PC-9 (cell line): Measurements from ENCODE around the gene MYOG. TPM values are rescaled to one million over a fixed set of nuclear protein-coding genes. Genes with fewer than 3 reads are reported as not detected.

Experiments
- BruUV-seq: library from RNA; stranded (reverse); fragments of 400-500 nt; replicated peaks from 2 replicates; lab custom pipeline; 2021; lab: Mats Ljungman, UMichigan
- CTCF ChIA-PET: fragments of 300-600 bp; sonication (Branson Sonifier 250); formaldehyde crosslinking; loops from one replicate; lab custom pipeline; 2022; ENCODE audit warnings: antibody characterized with exemption; lab: Charles Lee
- POLR2A ChIA-PET: fragments of 300-600 bp; sonication (Branson Sonifier 250); formaldehyde crosslinking; loops from one replicate; lab custom pipeline; 2022; ENCODE audit warnings: antibody characterized with exemption; ENCODE audit not compliant: unreplicated experiment; lab: Charles Lee
- DNase-seq, 2 experiments: peaks; one replicate each; pipeline versions ENCODE4 v3.0.0 to v3.0.0-alpha.2; 2015 to 2022; ENCODE audit warnings: mixed read lengths in 1 of 2
- H2AFZ ChIP-seq: fragments of 200-600 bp; sonication (generic); 2 replicates; pipeline ENCODE4 v1.8.1; 2017; ENCODE audit warnings: antibody characterized with exemption
- H3F3A ChIP-seq: fragments of 200-600 bp; sonication (generic); 2 replicates; pipeline ENCODE4 v1.8.1; 2017; ENCODE audit warnings: antibody characterized with exemption, mild to moderate bottlenecking, low read depth; ENCODE audit not compliant: insufficient read depth
- H3K27ac ChIP-seq: fragments of 200-600 bp; sonication (generic); 2 replicates; pipeline ENCODE4 v1.6.1; 2016; ENCODE audit warnings: mixed run types
- H3K27me3 ChIP-seq: fragments of 200-600 bp; sonication (generic); 2 replicates; pipeline ENCODE4 v1.6.1; 2016; ENCODE audit warnings: low read depth, mixed run types; ENCODE audit not compliant: insufficient read depth
- H3K36me3 ChIP-seq: fragments of 200-600 bp; sonication (generic); 2 replicates; pipeline ENCODE4 v1.6.1; 2016; ENCODE audit warnings: low read depth, mixed run types
- H3K4me1 ChIP-seq: fragments of 200-600 bp; sonication (generic); replicated peaks from 2 replicates; pipeline ENCODE4 v1.6.1; 2016; ENCODE audit warnings: mixed run types; ENCODE audit not compliant: insufficient read depth
- H3K4me2 ChIP-seq: fragments of 200-600 bp; sonication (generic); 2 replicates; pipeline ENCODE4 v1.6.1; 2017; ENCODE audit warnings: mixed run types
- H3K4me3 ChIP-seq: fragments of 200-600 bp; sonication (generic); 2 replicates; pipeline ENCODE4 v1.6.1; 2016; ENCODE audit warnings: mixed run types
- H3K79me2 ChIP-seq: fragments of 200-600 bp; sonication (generic); 2 replicates; pipeline ENCODE4 v1.6.1; 2017; ENCODE audit warnings: low read depth, mixed run types
- H3K9me2 ChIP-seq: fragments of 200-600 bp; sonication (generic); 2 replicates; pipeline ENCODE4 v1.8.1; 2017; ENCODE audit warnings: mild to moderate bottlenecking; ENCODE audit not compliant: insufficient read depth
- H3K9me3 ChIP-seq: fragments of 200-600 bp; sonication (generic); 2 replicates; pipeline ENCODE4 v1.8.1; 2016; ENCODE audit warnings: low read depth; ENCODE audit not compliant: insufficient read depth
- H4K20me1 ChIP-seq: fragments of 200-600 bp; sonication (generic); 2 replicates; pipeline ENCODE4 v1.8.1; 2017; ENCODE audit not compliant: insufficient read depth
- EZH2 ChIP-seq: fragments of 200-600 bp; sonication (generic); IDR thresholded peaks from 2 replicates; pipeline ENCODE4 v1.8.0; 2017; ENCODE audit warnings: antibody characterized with exemption, low read depth
- intact Hi-C: fragments of 100-400 bp; cut with micrococcal nuclease; formaldehyde crosslinking; loops from one replicate; pipeline ENCODE4 v1.10.0; 2022; ENCODE audit not compliant: unreplicated experiment
- total RNA-seq: library from RNA; stranded (reverse); gene quantifications from 2 replicates; pipeline ENCODE4 v1.2.3, GENCODE V29; 2021
- TF ChIP-seq, protein P1 (sequence below): fragments of 200-600 bp; sonication (generic); conservative IDR thresholded peaks from 2 replicates; pipeline ENCODE4 v1.6.1; 2017; ENCODE audit warnings: mixed run types, antibody characterized with exemption, mild to moderate bottlenecking, moderate library complexity

MYOG gene
- total RNA-seq, 1 experiment from 2014 or later = not detected

DNA sequence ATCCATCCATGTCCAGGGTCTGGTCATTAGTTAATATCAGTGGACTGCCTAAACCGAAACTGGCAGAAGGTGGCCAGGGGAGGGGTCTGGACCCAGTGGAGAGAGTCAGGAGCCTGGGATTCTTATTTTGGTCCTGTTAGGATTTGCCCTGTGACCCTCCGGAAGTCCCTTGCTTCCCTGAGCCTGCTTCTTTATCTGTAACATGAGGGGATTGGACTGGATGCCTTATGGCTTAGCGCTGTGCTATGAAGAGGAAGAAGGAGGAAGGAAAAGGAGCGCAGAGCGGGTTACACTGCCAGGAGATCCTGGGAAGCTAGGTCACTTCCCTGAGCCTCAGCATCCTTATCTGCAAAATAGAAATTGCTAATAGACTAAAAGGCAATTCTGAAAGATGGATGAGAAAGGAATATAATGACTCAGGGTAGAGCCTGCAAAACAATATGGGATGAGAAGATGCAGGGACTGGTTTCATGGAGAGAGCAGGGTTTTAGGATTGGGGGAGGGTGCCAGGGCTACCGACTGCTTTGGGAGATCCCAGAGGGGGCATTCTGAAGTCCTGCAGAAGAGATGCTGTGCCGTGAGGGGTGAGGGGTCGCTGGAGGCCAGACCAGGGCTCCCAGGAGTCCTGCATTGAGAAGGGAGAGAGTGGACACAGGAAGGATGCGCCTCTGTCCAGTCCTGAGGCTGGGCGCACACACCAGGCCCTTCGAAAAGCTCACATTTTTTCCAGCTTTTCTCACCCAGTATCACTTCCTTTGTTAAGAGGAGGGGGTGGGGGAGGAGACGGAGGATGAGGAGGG, 41.3 kb upstream of the MYOG start:
- Histone ChIP-seq H3K4me2 (peak overlapping the region; percentile 100), H3K4me1 (peaks cover 50% of the 10 kb centered on the region)
- intact Hi-C loops = no loop called here

DNA sequence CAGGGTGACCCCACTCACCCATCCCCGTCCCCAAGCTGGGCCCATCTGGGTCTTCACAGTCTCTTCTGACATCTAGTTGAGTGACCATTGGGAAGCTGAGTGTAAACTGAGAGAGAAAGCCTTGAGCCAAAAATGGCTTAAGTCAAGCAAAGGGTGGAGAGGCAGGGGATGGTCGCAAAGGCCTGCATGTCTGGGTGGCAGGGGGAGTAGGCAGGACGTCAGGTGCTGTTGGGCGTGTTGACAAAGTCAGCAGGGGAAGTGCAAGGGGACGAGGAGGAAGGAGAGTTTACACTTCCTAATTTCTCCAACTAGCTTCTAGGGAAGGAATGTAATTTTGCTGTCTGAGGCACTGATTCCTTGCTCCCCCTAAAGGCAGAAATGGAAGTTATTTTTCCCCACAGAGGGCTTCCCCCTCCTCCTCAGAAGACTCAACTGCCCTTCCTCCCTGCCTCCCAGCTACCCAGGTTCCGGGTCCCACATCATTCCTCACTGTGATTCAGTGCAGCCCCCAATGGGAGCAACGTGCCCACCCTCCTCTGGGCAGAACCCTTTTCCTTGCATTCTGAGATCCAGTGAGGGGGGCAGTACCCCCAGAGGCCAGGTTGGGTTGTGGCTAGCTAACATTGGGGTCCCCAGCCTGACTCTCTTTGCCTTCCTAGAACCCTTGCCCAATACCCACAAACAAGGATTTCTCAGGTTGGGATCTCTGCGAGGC, 40.5 kb upstream of the MYOG start:
- POLR2A ChIA-PET = no interaction called here
- peaks cover 45% of the 10 kb centered on the region for H3K4me1 ChIP-seq

More for the DNA sequence above, 41.3 kb upstream of the MYOG start:
- CTCF ChIA-PET = interaction anchor here (0.6 to 1.7 kb wide), 4 partner anchors 9 to 45 kb away, joined by 3 to 14 read pairs (median 5); no protein-coding TSS in a partner anchor
- Histone ChIP-seq H3F3A (peaks cover 26% of the 10 kb centered on the region), H4K20me1 (no peaks in the 10 kb centered on the region), H2AFZ (peak overlapping the region; percentile 89), H3K27me3 (no peaks in the 10 kb centered on the region), H3K9me2 (no peaks in the 10 kb centered on the region), H3K79me2 (no peaks in the 10 kb centered on the region; the same call in 1 of the 2 replicates), H3K36me3 (no peaks in the 10 kb centered on the region), H3K27ac (no peak overlapping the region), H3K9me3 (no peaks in the 10 kb centered on the region), H3K4me3 (peak overlapping the region; percentile 80)
- BruUV-seq = no TSS peak
- TF ChIP-seq, protein P1, sequence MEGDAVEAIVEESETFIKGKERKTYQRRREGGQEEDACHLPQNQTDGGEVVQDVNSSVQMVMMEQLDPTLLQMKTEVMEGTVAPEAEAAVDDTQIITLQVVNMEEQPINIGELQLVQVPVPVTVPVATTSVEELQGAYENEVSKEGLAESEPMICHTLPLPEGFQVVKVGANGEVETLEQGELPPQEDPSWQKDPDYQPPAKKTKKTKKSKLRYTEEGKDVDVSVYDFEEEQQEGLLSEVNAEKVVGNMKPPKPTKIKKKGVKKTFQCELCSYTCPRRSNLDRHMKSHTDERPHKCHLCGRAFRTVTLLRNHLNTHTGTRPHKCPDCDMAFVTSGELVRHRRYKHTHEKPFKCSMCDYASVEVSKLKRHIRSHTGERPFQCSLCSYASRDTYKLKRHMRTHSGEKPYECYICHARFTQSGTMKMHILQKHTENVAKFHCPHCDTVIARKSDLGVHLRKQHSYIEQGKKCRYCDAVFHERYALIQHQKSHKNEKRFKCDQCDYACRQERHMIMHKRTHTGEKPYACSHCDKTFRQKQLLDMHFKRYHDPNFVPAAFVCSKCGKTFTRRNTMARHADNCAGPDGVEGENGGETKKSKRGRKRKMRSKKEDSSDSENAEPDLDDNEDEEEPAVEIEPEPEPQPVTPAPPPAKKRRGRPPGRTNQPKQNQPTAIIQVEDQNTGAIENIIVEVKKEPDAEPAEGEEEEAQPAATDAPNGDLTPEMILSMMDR = no peak
- no peak for TF ChIP-seq EZH2
- POLR2A ChIA-PET = no interaction called here
- no peak for DNase-seq

More for the DNA sequence above, 40.5 kb upstream of the MYOG start:
- DNase-seq = no peak
- no TSS peak for BruUV-seq
- no peak overlapping the region for H3K4me3 ChIP-seq
- no peak for TF ChIP-seq EZH2
- TF ChIP-seq, protein P1 = no peak; the same call in 1 of the 2 replicates
- H3K9me2 ChIP-seq = no peaks in the 10 kb centered on the region
- no peaks in the 10 kb centered on the region for H4K20me1 ChIP-seq
- intact Hi-C loops = no loop called here
- H3K27ac ChIP-seq = no peak overlapping the region
- peak overlapping the region; percentile 100 for H3K4me2 ChIP-seq
- no peaks in the 10 kb centered on the region for H3K27me3 ChIP-seq
- CTCF ChIA-PET = interaction anchor here (0.7 kb wide), 1 partner anchor 28 kb away, joined by 3 read pairs; no protein-coding TSS in a partner anchor
- H3F3A ChIP-seq = peaks cover 26% of the 10 kb centered on the region
- H3K9me3 ChIP-seq = no peaks in the 10 kb centered on the region
- H3K79me2 ChIP-seq = no peaks in the 10 kb centered on the region
- no peaks in the 10 kb centered on the region for H3K36me3 ChIP-seq
- no peak overlapping the region for H2AFZ ChIP-seq
